Stimulated activated CD4-positive, alpha-beta T cell treated with anti-CD3 and anti-CD28 coated beads, Interleukin-4, amount 100 ng/mL, for 24 hours (primary cell): ENCODE data around the gene EIF3A.

Source experiments
- DNase-seq: peaks from one replicate; pipeline ENCODE4 v3.0.0-alpha.2; 2020

Gene EIF3A

GRCh38 chr10:119005362-119006043 lies 75.1 kb downstream of the EIF3A start:
- no peak for DNase-seq

DNA sequence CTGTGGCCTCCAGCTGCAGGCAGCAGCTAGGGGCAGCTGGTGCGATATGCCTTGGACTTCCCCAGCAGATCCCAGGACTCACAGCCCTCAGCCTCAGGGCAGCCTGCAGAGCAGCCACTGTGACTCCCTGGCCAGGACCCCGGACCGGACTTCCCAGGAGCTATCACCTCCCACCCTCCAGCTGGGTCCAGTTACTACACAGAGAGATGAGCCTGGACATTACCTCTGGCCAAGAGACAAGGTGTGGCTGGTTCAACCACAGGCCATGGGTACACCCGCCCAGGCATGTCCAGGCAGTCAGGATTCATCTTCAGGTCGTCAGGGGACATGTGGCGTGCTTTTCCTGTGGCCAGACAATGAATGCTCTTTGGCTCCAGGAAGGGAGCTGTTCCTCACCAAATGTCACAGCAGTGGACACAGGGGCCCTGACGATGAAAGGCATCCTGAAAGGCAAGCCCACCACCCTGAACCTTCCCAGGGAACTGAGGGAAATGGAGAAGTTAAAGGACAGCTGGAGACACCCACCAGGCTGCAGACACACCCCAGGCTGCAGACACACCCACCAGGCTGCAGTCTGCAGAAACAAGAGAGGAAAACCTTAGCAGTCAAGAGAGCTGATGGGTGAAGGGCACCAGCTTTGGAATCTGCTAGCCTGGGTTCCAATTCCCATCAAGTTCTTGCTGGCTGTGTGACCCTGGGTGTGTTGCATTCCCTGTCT lies 76.9 kb downstream of the EIF3A start:
- no peak for DNase-seq

- DNase-seq: no peak
Observed at GRCh38 chr10:119001717-119002500, 78.7 kb downstream of the EIF3A start.

- no peak for DNase-seq
Observed at GRCh38 chr10:118998183-118998582, 82.4 kb downstream of the EIF3A start.

- no peak for DNase-seq
Observed at GRCh38 chr10:118997379-118997778, 83.2 kb downstream of the EIF3A start.

- DNase-seq: no peak
Observed at GRCh38 chr10:118995739-118996138, 84.9 kb downstream of the EIF3A start.

DNA sequence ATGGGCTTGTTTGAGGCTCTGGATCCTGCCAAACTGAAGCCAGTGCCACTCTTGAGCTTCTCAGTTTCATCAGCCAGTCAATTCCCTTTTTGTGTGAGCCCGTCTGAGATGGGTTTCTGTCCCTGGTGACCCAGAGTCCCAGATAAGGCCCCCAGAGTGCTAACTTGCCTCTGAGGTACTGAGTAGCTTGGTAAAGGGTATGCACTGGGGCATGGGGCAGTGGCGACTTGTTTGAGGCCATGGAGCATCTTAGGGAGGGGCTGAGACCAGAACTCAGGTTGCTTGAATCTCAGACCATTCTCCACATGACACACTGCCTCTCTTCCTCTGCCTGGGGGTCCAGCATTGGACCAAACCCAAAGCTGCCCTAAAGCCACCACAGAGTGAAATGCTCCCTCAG lies 86.3 kb downstream of the EIF3A start:
- no peak for DNase-seq

- no peak for DNase-seq
Observed at GRCh38 chr10:118993214-118993613, 87.4 kb downstream of the EIF3A start.

- DNase-seq: no peak
Observed at GRCh38 chr10:118992496-118992895, 88.1 kb downstream of the EIF3A start.

DNA sequence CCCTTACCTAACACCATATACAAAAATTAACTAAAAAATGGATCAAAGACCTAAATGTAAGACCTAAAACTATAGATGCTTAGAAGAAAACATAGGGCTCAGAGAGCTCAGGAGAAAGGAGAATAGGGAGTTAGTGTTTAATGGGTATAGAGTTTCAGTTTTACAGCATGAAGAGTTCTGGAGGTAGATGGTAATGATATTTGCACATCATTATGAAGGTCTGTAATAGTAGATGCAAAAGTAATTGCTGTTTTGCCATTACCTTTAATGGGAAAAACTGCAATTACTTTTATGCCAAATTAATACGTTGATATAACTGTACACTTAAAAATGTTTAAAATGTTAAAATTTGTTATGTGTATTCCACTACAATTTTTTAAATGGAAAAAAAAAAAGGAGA lies 90.3 kb downstream of the EIF3A start:
- DNase-seq: no peak

- DNase-seq: no peak
Observed at GRCh38 chr10:118986815-118987790, 93.5 kb downstream of the EIF3A start.

- no peak for DNase-seq
Observed at GRCh38 chr10:118985576-118985975, 95.0 kb downstream of the EIF3A start.
